HTR-8/SVneo (cell line): Measurements from ENCODE around the gene ZBTB7B.

Experiments
- DNase-seq: peaks from one replicate; pipeline ENCODE4 v3.0.0; 2011; ENCODE audit warnings: low spot score, mixed read lengths; ENCODE audit not compliant: insufficient read length
- FAIRE-seq: peaks from 2 replicates; lab custom pipeline; 2011; peaks lifted over from hg19 to GRCh38; lab: Jason Lieb, UNC

Gene ZBTB7B

GRCh38 chr1:155012776-155013602 lies 10.4 kb downstream of the ZBTB7B start:
- DNase-seq (no peak), FAIRE-seq (no peak)

DNA sequence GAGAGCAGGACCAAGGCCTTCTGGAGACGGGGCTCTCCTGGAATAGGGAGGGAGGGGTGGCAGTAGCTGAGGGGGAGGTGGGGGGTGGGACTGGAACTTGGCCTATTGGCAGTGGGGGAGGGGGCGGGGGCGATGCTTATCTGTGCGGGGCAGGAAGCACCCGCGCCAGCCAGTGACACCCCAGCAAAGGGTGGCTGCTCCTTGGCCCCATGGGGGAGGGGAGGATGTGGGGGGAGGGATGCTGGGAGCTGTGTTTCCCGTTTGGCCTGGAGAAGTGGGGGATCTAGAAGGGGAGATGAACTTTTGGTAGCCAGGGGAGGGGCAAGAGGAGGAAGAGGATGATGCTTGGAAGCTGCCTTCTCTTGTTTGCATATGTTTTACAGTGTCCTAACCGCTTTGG lies 11.0 kb downstream of the ZBTB7B start:
- FAIRE-seq (no peak), DNase-seq (no peak)

- DNase-seq (no peak), FAIRE-seq (no peak)
These were observed 12.3 kb downstream of the ZBTB7B start for GRCh38 chr1:155014709-155015508.

DNA sequence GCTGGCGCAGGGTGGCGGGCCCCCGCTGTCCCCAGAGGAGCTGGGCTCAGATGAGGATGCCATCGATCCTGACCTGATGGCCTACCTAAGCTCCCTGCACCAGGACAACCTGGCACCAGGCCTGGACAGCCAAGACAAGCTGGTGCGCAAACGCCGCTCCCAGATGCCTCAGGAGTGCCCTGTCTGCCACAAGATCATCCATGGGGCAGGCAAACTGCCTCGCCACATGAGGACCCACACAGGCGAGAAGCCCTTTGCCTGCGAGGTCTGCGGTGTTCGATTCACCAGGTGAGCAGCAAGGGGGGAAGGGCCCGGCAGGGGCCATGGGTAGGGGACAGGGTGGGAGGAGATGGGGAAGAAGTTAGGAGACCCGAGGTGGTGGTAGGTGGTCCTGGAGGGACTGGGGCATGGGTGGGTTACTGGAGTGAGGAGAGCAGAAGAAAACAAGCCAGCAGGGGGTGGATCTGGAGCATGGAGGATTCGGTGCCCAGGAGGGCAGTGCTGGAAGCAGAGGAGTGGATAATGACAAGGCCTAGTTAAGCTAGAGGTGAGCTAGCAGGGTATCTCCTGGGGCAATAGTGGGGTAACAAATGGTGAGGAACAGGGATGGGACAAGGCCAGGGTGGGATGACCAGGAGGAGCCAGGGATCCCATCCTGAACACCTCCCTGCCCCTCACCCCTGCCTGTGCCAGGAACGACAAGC lies 13.1 kb downstream of the ZBTB7B start:
- DNase-seq: no peak
- FAIRE-seq: no peak

DNA sequence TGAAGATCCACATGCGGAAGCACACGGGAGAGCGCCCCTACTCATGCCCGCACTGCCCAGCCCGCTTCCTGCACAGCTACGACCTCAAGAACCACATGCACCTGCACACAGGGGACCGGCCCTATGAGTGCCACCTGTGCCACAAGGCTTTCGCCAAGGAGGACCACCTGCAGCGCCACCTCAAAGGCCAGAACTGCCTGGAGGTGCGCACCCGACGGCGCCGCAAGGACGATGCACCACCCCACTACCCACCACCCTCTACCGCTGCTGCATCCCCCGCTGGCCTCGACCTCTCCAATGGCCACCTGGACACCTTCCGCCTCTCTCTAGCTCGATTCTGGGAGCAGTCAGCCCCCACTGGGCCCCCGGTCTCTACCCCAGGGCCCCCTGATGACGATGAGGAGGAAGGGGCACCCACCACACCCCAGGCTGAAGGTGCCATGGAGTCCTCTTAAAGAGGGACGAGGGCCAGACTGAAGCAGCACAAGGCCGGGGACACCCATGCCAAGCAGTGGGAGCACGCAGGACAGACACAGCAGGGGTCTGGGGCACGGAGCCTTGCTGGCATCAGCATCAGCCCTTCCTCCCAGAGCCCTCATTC lies 13.7 kb downstream of the ZBTB7B start:
- FAIRE-seq: no peak
- no peak for DNase-seq

- FAIRE-seq (peak; percentile 90), DNase-seq (peak; percentile 79)
These were observed 14.7 kb downstream of the ZBTB7B start for GRCh38 chr1:155017041-155017945.

GRCh38 chr1:155017946-155018316 lies 15.3 kb downstream of the ZBTB7B start:
- DNase-seq (no peak), FAIRE-seq (no peak)

DNA sequence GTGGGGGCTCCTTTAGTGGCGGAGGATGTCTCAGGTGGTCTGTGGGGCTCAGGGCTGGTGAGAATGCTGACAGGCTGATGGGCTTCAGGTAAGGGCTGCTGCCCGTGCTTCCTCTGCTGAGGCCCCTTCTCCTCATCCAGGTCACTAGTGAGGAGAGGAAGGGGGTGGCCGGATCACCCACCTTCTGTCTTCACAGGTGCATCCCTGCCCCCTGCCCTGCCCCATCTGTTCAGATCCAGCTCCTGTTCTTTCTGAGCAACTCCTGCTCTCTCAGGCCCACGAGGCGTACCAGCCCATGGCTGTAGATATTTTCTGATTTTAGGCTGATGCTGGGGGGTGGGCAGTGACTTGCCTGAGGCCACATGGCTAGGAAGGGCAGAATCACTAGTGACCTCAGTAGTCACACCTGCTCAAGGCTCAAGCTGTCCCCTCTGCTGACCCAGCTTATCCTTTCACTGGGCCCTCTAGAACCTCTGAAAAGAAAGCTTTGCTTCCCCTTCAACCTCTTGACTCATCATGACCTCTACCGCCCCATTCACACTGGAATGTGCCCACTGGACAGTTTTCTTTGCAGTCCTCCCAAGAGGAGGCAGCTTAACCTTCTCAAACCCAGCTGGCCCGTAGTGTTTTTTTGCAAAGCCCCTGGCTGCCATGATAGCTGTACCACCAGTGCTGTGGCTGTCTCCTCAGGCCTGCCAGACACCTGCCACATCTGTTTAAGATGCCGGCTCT lies 16.2 kb downstream of the ZBTB7B start:
- no peak for DNase-seq
- no peak for FAIRE-seq

DNA sequence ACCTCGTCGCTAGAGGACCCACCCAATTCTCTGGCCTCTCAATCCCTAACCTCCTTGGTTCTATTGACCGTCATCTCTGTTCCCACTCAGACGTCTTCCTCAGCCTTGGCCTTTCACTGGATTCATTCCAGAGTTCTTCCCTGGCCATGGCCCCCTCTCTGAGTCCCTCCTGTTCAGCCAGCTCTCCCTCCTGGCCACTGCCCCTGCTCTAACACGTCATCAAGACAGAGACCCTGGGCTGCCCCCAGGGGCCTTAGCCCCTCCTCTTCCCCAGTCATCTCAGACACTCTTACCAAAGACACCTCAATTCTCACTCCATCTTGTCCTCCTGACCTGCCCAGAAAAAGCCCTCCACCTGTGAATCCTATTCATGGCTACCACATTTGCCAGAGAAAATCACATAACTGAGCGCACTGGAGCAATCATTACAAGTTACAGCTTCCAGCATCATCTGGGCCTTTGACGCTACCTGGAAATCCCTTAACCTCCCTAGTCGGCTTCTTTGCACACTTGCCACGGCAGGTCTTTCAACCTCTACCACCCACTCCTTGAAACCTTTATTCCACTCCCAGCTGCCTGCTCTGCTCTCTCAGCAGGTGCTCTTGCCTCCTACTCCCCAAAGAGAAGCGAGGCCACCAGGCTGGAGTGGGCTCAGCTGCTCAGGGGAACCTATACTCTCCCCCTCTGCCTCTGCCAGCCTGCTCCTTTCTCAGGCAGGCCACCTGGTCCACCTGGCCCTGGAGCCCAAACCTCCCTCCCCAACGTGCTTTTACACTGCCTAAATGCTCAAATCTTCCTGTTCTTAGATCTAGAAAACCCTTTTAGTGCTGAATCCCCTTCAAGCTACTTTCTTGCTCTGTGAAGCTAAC lies 17.0 kb downstream of the ZBTB7B start:
- DNase-seq (no peak), FAIRE-seq (no peak)

GRCh38 chr1:155022136-155022926 lies 19.7 kb downstream of the ZBTB7B start:
- FAIRE-seq (no peak), DNase-seq (no peak)

GRCh38 chr1:155022927-155023236 lies 20.3 kb downstream of the ZBTB7B start:
- no peak for DNase-seq
- FAIRE-seq: no peak

- DNase-seq (no peak), FAIRE-seq (no peak)
These were observed 21.0 kb downstream of the ZBTB7B start for GRCh38 chr1:155023627-155024026.

- DNase-seq: no peak
- no peak for FAIRE-seq
These were observed 21.7 kb downstream of the ZBTB7B start for GRCh38 chr1:155024315-155024714.

DNA sequence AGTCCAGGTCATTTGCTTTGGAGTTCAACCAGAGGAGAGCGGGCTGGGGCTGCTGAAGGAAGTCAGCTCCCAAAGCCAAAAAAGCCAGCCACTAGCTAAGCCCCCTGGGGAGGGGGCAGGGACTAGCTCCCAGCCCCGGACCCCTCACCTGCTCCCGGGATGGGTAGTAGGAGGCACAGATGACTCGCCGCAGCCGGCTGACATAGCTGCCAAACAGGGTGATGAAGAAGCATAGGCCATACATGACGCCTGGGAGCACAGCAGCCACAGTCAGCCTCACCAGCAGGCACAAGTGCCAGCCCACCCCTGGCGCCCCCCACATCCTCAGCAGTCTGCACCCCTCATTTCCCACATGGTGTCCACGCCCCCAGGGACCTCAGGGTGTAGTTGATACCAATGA lies 23.6 kb downstream of the ZBTB7B start:
- DNase-seq (no peak), FAIRE-seq (no peak)

GRCh38 chr1:155026588-155026987 lies 24.0 kb downstream of the ZBTB7B start:
- FAIRE-seq: no peak
- no peak for DNase-seq

DNA sequence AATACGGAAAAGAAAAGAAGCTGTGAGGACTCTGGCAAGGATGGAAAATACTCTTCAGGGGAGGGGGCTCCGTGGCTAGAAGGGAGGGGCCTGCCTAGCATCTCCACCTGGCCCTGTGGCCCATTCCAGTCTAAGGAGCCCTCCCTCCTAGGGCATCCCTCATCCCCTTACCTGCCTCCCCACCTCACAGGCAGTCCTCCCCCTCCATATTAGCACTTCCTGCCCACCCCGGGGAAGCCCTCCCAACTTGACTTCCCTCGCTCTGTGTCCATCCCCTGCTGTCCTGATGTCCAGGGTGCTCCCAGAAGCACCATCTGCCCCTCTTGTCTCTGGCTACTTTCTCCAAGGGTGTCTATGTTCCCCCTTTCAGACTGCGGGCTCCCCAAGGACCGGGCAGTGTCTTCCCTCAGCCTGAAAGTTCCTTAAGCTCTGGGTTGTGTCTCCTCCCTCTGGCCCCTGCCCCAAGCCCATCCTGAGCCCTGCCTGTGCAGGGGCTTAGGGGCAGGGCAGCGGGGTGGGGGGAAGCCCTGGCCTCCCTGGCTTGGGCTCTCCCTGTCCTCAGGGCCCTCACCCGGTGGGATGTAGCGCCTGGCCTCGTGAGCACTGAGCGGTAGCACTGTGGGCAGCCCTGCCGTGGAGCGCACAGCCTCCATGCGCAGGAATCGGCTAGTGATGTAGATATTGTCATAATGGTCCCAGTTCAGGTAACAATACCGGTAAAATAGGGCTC lies 27.1 kb downstream of the ZBTB7B start:
- no peak for DNase-seq
- FAIRE-seq: no peak
